ENCODE data around the gene LAMB4.

DNA sequence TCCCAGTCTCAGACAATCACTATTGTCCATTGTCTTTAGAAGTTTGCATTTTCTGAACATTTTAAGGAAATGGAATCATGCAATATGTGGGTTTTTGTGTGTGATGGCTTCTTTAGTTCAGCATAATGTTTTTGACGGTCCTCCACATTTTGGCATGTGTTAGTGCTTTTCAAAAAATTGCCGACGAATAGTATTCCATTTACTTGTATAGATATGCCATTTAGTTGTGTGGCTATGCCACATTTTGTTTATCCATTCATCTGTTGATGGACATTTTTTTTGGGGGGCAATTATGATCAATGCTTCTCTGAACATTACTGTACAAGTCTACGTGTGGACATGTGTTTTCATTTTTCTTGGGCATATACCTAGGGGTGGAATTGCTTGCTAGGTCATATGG, 12.0 kb upstream of the LAMB4 start:
- TF ChIP-seq CEBPB (IDR thresholded peaks at IDR 0.05) (no peak), POLR2A (IDR thresholded peaks at IDR 0.05; ENCODE audit: low read length) (no peak), RNF2 (IDR thresholded peaks at IDR 0.05; ENCODE audit: borderline replicate concordance, low read depth) (no peak), CTCF (IDR thresholded peaks at IDR 0.05) (no peak), CBX2 (IDR thresholded peaks at IDR 0.05; ENCODE audit: borderline replicate concordance, low read depth) (no peak), EP300 (IDR thresholded peaks at IDR 0.05) (no peak)
- TF ChIP-seq, protein P1, sequence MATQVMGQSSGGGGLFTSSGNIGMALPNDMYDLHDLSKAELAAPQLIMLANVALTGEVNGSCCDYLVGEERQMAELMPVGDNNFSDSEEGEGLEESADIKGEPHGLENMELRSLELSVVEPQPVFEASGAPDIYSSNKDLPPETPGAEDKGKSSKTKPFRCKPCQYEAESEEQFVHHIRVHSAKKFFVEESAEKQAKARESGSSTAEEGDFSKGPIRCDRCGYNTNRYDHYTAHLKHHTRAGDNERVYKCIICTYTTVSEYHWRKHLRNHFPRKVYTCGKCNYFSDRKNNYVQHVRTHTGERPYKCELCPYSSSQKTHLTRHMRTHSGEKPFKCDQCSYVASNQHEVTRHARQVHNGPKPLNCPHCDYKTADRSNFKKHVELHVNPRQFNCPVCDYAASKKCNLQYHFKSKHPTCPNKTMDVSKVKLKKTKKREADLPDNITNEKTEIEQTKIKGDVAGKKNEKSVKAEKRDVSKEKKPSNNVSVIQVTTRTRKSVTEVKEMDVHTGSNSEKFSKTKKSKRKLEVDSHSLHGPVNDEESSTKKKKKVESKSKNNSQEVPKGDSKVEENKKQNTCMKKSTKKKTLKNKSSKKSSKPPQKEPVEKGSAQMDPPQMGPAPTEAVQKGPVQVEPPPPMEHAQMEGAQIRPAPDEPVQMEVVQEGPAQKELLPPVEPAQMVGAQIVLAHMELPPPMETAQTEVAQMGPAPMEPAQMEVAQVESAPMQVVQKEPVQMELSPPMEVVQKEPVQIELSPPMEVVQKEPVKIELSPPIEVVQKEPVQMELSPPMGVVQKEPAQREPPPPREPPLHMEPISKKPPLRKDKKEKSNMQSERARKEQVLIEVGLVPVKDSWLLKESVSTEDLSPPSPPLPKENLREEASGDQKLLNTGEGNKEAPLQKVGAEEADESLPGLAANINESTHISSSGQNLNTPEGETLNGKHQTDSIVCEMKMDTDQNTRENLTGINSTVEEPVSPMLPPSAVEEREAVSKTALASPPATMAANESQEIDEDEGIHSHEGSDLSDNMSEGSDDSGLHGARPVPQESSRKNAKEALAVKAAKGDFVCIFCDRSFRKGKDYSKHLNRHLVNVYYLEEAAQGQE (IDR thresholded peaks at IDR 0.05) = no peak

Data from A549 (cell line).